Bronchial epithelial cell (primary cell): ENCODE measurements around the gene GMDS. TPM values are rescaled to one million over a fixed set of nuclear protein-coding genes. Genes with fewer than 3 reads are reported as not detected.

Source experiments
- DNase-seq: peaks from one replicate; pipeline ENCODE4 v3.0.0-alpha.2; 2010; ENCODE audit warnings: low read depth
- FAIRE-seq: peaks from 2 replicates; lab custom pipeline; 2011; peaks lifted over from hg19 to GRCh38; lab: Jason Lieb, UNC
- H3K27me3 ChIP-seq: 2 replicates; pipeline ENCODE4 v1.5.1; 2011; ENCODE audit warnings: low read length; ENCODE audit not compliant: control insufficient read depth, insufficient read depth
- H3K36me3 ChIP-seq: 2 replicates; pipeline ENCODE4 v1.5.1; 2011; ENCODE audit warnings: low read length; ENCODE audit not compliant: control insufficient read depth, insufficient read depth
- H3K4me3 ChIP-seq: 2 replicates; pipeline ENCODE4 v1.5.1; 2011; ENCODE audit warnings: mild to moderate bottlenecking, low read depth, low read length, control low read depth
- CTCF ChIP-seq: IDR thresholded peaks from 2 replicates; pipeline ENCODE4 v1.5.1; 2011; ENCODE audit warnings: mild to moderate bottlenecking, moderate library complexity, low read length, control low read depth, inconsistent platforms; ENCODE audit not compliant: insufficient read depth, severe bottlenecking
- total RNA-seq: library from RNA; depleted of rRNA; stranded (reverse); fragments of >200 nt; gene quantifications from 2 replicates; pipeline ENCODE4 v1.2.1, GENCODE V29; 2014

Gene GMDS
- total RNA-seq, 1 donor from 2014 or later: 8.2 TPM

GRCh38 chr6:1878330-1878729 lies 367.1 kb downstream of the GMDS start:
- FAIRE-seq: no peak
- no peaks in the 10 kb centered on the region for H3K27me3 ChIP-seq

GRCh38 chr6:1873781-1874180 lies 371.6 kb downstream of the GMDS start:
- no peak overlapping the region for H3K4me3 ChIP-seq
- no peak for FAIRE-seq
- H3K36me3 ChIP-seq: no peaks in the 10 kb centered on the region
- no peaks in the 10 kb centered on the region for H3K27me3 ChIP-seq
- DNase-seq: no peak
- no peak for TF ChIP-seq CTCF

More at GRCh38 chr6:1878330-1878729, 367.1 kb downstream of the GMDS start:
- H3K36me3 ChIP-seq: no peaks in the 10 kb centered on the region
- no peak overlapping the region for H3K4me3 ChIP-seq
- TF ChIP-seq CTCF: no peak
- DNase-seq: no peak

- Histone ChIP-seq H3K27me3 (no peaks in the 10 kb centered on the region), H3K4me3 (no peak overlapping the region), H3K36me3 (no peaks in the 10 kb centered on the region)
- FAIRE-seq (no peak), DNase-seq (no peak)
- TF ChIP-seq CTCF: no peak
Observed at GRCh38 chr6:1872649-1873131, 372.7 kb downstream of the GMDS start.

- DNase-seq (no peak), FAIRE-seq (no peak)
- H3K27me3 ChIP-seq: no peaks in the 10 kb centered on the region
- no peaks in the 10 kb centered on the region for H3K36me3 ChIP-seq
- TF ChIP-seq CTCF: no peak
- no peak overlapping the region for H3K4me3 ChIP-seq
Observed at GRCh38 chr6:1871724-1872315, 373.6 kb downstream of the GMDS start.

GRCh38 chr6:1870932-1871331 lies 374.5 kb downstream of the GMDS start:
- H3K27me3 ChIP-seq: no peaks in the 10 kb centered on the region
- H3K4me3 ChIP-seq: no peak overlapping the region
- H3K36me3 ChIP-seq: no peaks in the 10 kb centered on the region
- DNase-seq (no peak), FAIRE-seq (no peak)
- TF ChIP-seq CTCF: no peak

- TF ChIP-seq CTCF: no peak
- Histone ChIP-seq H3K27me3 (no peaks in the 10 kb centered on the region), H3K4me3 (no peak overlapping the region), H3K36me3 (no peaks in the 10 kb centered on the region)
- DNase-seq (no peak), FAIRE-seq (no peak)
Observed at GRCh38 chr6:1870251-1870650, 375.2 kb downstream of the GMDS start.
